Neural cell (in vitro differentiated cells): Measurements from ENCODE around the gene ARF1. TPM values are rescaled to one million over a fixed set of nuclear protein-coding genes. Genes with fewer than 3 reads are reported as not detected.

Source experiments
- H2AFZ ChIP-seq: fragments of 200-600, 300-800 bp; sonication (generic), shearing (Covaris generic); 2 replicates; pipeline ENCODE4 v1.6.0; 2014; ENCODE audit warnings: low read depth, mild to moderate bottlenecking, antibody characterized with exemption, low read length, moderate library complexity
- H3F3A ChIP-seq: fragments of 200-600 bp; shearing (Covaris generic); 2 replicates; pipeline ENCODE4 v1.6.1; 2016; ENCODE audit warnings: mild to moderate bottlenecking, moderate library complexity, mixed read lengths, antibody characterized with exemption, low read length; ENCODE audit not compliant: insufficient read depth, poor library complexity, severe bottlenecking
- H3K27ac ChIP-seq: fragments of 200-600, 300-800 bp; sonication (generic), shearing (Covaris generic); 2 replicates; pipeline ENCODE4 v1.5.1; 2014; ENCODE audit warnings: mild to moderate bottlenecking, low read length, moderate library complexity
- H3K27me3 ChIP-seq: fragments of 300-800, 200-600 bp; sonication (generic), shearing (Covaris generic); 2 replicates; pipeline ENCODE4 v1.6.0; 2014; ENCODE audit warnings: mild to moderate bottlenecking, low read depth, low read length, moderate library complexity; ENCODE audit not compliant: insufficient read depth
- H3K36me3 ChIP-seq: fragments of 300-800, 200-600 bp; sonication (generic), shearing (Covaris generic); 2 replicates; pipeline ENCODE4 v1.5.1; 2014; ENCODE audit warnings: mild to moderate bottlenecking, antibody characterized with exemption, low read length, moderate library complexity; ENCODE audit not compliant: insufficient read depth
- H3K4me2 ChIP-seq: fragments of 300-800, 200-600 bp; sonication (generic), shearing (Covaris generic); 2 replicates; pipeline ENCODE4 v1.6.0; 2014; ENCODE audit warnings: mild to moderate bottlenecking, low read length
- H3K4me3 ChIP-seq: fragments of 300-800, 200-600 bp; sonication (generic), shearing (Covaris generic); 2 replicates; pipeline ENCODE4 v1.5.1; 2014; ENCODE audit warnings: mild to moderate bottlenecking, low read length, moderate library complexity
- H3K79me2 ChIP-seq: fragments of 200-600 bp; shearing (Covaris generic); replicated peaks from 2 replicates; pipeline ENCODE4 v1.6.0; 2014; ENCODE audit warnings: mild to moderate bottlenecking, low read length, moderate library complexity; ENCODE audit not compliant: insufficient read depth
- H3K9ac ChIP-seq: fragments of 300-800, 200-600 bp; sonication (generic), shearing (Covaris generic); 2 replicates; pipeline ENCODE4 v1.6.1; 2016; ENCODE audit warnings: mild to moderate bottlenecking, low read length, mixed read lengths
- H3K9me2 ChIP-seq: fragments of 200-600 bp; shearing (Covaris generic); 2 replicates; pipeline ENCODE4 v1.6.1; 2016; ENCODE audit warnings: mild to moderate bottlenecking, low read length, mixed read lengths; ENCODE audit not compliant: insufficient read depth
- H3K9me3 ChIP-seq: fragments of 200-600, 300-800 bp; sonication (generic), shearing (Covaris generic); 2 replicates; pipeline ENCODE4 v1.6.1; 2016; ENCODE audit warnings: mild to moderate bottlenecking, mixed run types, low read length, moderate library complexity, mixed read lengths
- H4K20me1 ChIP-seq: fragments of 200-600 bp; shearing (Covaris generic); 2 replicates; pipeline ENCODE4 v1.6.1; 2016; ENCODE audit warnings: mild to moderate bottlenecking, mixed run types; ENCODE audit not compliant: insufficient read depth
- EZH2 ChIP-seq: fragments of 200-600, 300-800 bp; shearing (Covaris generic), sonication (generic); IDR thresholded peaks from 2 replicates; pipeline ENCODE4 v1.6.1; 2014; ENCODE audit warnings: antibody characterized with exemption, low read length, borderline replicate concordance, mild to moderate bottlenecking; ENCODE audit not compliant: insufficient read depth, poor library complexity, severe bottlenecking
- MXI1 ChIP-seq: fragments of 450-650 bp; conservative IDR thresholded peaks from 2 replicates; pipeline ENCODE4 v1.6.1; 2014; ENCODE audit warnings: antibody characterized with exemption, mild to moderate bottlenecking; ENCODE audit not compliant: poor library complexity, severe bottlenecking
- POLR2AphosphoS5 ChIP-seq: IDR thresholded peaks from 2 replicates; pipeline ENCODE4 v1.6.1; 2012
- RAD21 ChIP-seq: fragments of 450-650 bp; conservative IDR thresholded peaks from 2 replicates; pipeline ENCODE4 v1.6.1; 2014; ENCODE audit warnings: antibody characterized with exemption, mild to moderate bottlenecking, moderate library complexity
- REST ChIP-seq: IDR thresholded peaks from 2 replicates; pipeline ENCODE4 v1.6.1; 2012; ENCODE audit warnings: borderline replicate concordance
- SMC3 ChIP-seq: fragments of 450-650 bp; conservative IDR thresholded peaks from 2 replicates; pipeline ENCODE4 v1.6.1; 2014; ENCODE audit warnings: antibody characterized with exemption, mild to moderate bottlenecking, moderate library complexity; ENCODE audit not compliant: poor library complexity
- TAF1 ChIP-seq: IDR thresholded peaks from 2 replicates; pipeline ENCODE4 v1.6.1; 2012; ENCODE audit warnings: low read depth
- polyA plus RNA-seq: library from polyadenylated mRNA; depleted of rRNA; stranded (reverse); fragments of >200 nt; gene quantifications from 2 replicates; pipeline ENCODE4 v1.2.3, GENCODE V29; 2014

The ARF1 gene
- polyA plus RNA-seq, 1 donor from 2014 or later, result 168 TPM

DNA sequence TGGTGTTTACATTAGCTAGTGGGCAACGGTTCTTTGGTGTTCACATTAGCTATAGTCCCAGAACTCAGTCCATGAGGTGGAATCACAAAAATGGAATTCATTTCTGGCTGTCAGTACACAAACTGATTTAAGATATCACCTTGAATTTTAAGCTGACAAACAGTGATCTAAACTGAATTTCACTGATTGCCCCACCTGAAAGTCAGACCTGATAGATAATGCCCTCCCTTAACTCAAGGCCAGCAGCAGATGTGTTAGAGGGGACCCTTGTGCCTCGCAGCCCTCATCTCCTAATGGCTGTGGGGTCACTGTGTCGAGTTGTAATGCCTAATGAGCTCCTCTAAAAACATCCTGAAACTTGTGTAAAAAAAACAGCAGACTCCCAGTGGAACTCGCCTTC lies 8.6 kb downstream of the ARF1 start:
- H3K9ac ChIP-seq, result no peak overlapping the region
- H3K36me3 ChIP-seq, result peaks cover 7% of the 10 kb centered on the region
- H3K4me3 ChIP-seq, result no peak overlapping the region
- H3K9me3 ChIP-seq, result peaks cover 4% of the 10 kb centered on the region
- H3K79me2 ChIP-seq, result peaks cover 98% of the 10 kb centered on the region
- no peak overlapping the region for H3K4me2 ChIP-seq
- H3K27me3 ChIP-seq, result no peaks in the 10 kb centered on the region
- no peaks in the 10 kb centered on the region for H3K9me2 ChIP-seq
- no peak overlapping the region for H2AFZ ChIP-seq
- TF ChIP-seq MXI1 (no peak), TAF1 (no peak), RAD21 (no peak), POLR2AphosphoS5 (no peak), EZH2 (no peak)
- H4K20me1 ChIP-seq, result no peaks in the 10 kb centered on the region
- no peak overlapping the region for H3K27ac ChIP-seq
- no peaks in the 10 kb centered on the region for H3F3A ChIP-seq

DNA sequence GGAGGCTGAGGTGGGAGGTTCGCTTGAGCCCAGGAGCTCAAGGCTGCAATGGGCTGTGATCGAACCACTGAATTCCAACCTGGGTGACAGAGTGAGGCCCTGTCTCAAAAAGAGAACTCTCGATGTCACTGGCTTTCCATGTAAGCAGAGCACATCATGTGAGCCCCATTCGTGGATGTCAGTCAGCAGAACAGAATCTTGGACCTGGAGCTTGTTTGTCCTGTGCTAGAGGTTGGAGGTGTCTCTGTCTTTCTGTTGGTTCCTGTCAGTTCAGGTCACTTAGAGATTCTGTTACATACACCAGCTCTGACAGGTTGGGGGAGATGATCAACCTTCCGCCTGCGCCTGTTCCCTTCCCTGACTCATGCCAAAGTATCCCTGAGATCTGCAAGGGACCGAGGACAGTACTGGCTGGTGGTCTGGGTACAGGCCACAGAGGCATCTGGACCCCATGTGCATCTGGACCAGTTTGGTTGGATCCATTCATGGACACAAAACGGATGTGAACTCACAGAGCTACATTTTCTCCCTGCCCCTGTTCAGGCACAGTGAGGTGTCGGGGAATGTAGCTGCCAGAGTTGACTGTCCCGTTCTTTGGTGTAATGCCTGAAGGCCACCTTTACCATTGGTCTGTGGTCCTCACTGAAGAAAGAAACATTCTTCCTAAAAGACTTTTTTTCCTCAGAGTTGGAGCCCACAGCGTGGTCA lies 10.0 kb downstream of the ARF1 start:
- Histone ChIP-seq H3K36me3 (peaks cover 15% of the 10 kb centered on the region), H4K20me1 (no peaks in the 10 kb centered on the region), H3K9me3 (peaks cover 4% of the 10 kb centered on the region), H2AFZ (no peak overlapping the region), H3K9ac (no peak overlapping the region), H3K4me2 (no peak overlapping the region), H3F3A (no peaks in the 10 kb centered on the region), H3K4me3 (no peak overlapping the region), H3K9me2 (no peaks in the 10 kb centered on the region), H3K27me3 (no peaks in the 10 kb centered on the region), H3K79me2 (peaks cover 92% of the 10 kb centered on the region), H3K27ac (no peak overlapping the region)
- no peak for TF ChIP-seq SMC3
- no peak for TF ChIP-seq REST
- no peak for TF ChIP-seq RAD21
- no peak for TF ChIP-seq MXI1
- TF ChIP-seq TAF1, result no peak

- Histone ChIP-seq H3K9me2 (no peaks in the 10 kb centered on the region), H3K9ac (no peak overlapping the region), H3K36me3 (peaks cover 15% of the 10 kb centered on the region)
These were observed 10.8 kb downstream of the ARF1 start for GRCh38 chr1:228093050-228093906.

More at GRCh38 chr1:228093050-228093906, 10.8 kb downstream of the ARF1 start:
- Histone ChIP-seq H4K20me1 (no peaks in the 10 kb centered on the region), H3F3A (no peaks in the 10 kb centered on the region), H3K27me3 (no peaks in the 10 kb centered on the region), H2AFZ (no peak overlapping the region), H3K4me3 (no peak overlapping the region), H3K4me2 (no peak overlapping the region), H3K27ac (no peak overlapping the region), H3K79me2 (peaks cover 85% of the 10 kb centered on the region), H3K9me3 (peaks cover 4% of the 10 kb centered on the region)
- TF ChIP-seq RAD21 (no peak), POLR2AphosphoS5 (no peak)
